Fibroblast of lung (primary cell): ENCODE data around the gene DDTL.
"Not testable (repeated sequence)": the region's sequence is repeated elsewhere in the genome, so short reads cannot be mapped to it uniquely, and the experiment has no call there.

Source experiments
- EZH2 ChIP-seq: IDR thresholded peaks from 2 replicates; pipeline ENCODE4 v1.5.1; 2012; ENCODE audit warnings: low read length, control low read depth, mild to moderate bottlenecking; ENCODE audit errors: missing control alignments
- TF ChIP-seq, protein P1 (sequence below), 2 donors: IDR thresholded peaks in 1 of 2; conservative IDR thresholded peaks in 1 of 2; 1 replicate in 1 of 2; 2 replicates in 1 of 2; pipeline ENCODE4 v1.5.1; 2011 to 2012; ENCODE audit warnings: low read length in 2 of 2, control low read depth in 1 of 2, inconsistent platforms in 1 of 2, low read depth in 1 of 2, mild to moderate bottlenecking in 1 of 2

DNA sequence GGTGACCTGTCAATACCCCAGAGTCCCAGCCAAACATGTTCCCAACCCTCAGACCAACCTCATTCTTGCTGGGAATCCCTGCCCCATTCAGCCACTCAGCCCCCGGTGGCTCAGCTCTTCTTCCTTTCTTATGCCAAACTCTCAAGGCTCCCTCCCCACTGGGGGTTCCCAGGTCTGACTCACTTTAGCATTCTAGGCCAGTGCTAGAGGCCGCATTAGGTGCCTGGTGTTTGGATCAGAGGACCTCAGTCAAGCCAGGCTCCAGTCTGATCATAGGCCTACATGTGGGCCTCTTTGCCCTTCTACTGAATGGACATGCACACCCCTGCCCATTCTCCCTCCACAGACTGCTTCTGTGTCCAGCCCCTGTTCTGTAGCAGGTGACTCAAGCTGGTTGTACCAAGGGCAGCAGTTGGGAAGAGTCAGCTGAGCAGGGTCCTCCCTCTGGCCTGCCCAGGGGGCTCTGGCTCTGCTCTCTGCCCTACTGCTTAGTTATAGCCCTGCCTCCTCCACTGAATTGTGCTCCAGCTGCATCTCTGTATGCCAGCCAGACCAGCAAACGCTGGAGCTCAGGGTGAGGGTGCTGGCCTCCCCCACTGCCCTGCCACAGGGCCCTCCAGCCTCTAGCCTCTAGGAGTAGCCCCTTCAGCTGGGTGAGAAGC is 23.0 kb downstream of the DDTL start:
- TF ChIP-seq, protein P1, sequence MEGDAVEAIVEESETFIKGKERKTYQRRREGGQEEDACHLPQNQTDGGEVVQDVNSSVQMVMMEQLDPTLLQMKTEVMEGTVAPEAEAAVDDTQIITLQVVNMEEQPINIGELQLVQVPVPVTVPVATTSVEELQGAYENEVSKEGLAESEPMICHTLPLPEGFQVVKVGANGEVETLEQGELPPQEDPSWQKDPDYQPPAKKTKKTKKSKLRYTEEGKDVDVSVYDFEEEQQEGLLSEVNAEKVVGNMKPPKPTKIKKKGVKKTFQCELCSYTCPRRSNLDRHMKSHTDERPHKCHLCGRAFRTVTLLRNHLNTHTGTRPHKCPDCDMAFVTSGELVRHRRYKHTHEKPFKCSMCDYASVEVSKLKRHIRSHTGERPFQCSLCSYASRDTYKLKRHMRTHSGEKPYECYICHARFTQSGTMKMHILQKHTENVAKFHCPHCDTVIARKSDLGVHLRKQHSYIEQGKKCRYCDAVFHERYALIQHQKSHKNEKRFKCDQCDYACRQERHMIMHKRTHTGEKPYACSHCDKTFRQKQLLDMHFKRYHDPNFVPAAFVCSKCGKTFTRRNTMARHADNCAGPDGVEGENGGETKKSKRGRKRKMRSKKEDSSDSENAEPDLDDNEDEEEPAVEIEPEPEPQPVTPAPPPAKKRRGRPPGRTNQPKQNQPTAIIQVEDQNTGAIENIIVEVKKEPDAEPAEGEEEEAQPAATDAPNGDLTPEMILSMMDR (conservative IDR thresholded peaks at IDR 0.05 in 1 of 2, IDR thresholded peaks at IDR 0.05 in 1 of 2; ENCODE audit: low read depth in 1 of 2, low read length in 2 of 2) = not testable (repeated sequence)
- TF ChIP-seq EZH2 = not testable (repeated sequence)
